Gastroesophageal sphincter (tissue), 4 donors: ENCODE results near the gene C20orf141. TPM values are rescaled to one million over a fixed set of nuclear protein-coding genes. Genes with fewer than 3 reads are reported as not detected.

Experiments used
- ATAC-seq: fragments of 150-250 bp; one replicate; pipeline ENCODE4 v1.9.1; 2016; ENCODE audit warnings: mild to moderate bottlenecking, moderate library complexity
- H3K27ac ChIP-seq, 4 donors: fragments of 200-600 bp; sonication (generic) in 3 of 4; 1 replicate in 3 of 4; 2 replicates in 1 of 4; pipeline ENCODE4 v1.5.1; 2016 to 2019
- H3K27me3 ChIP-seq: fragments of 200-600 bp; sonication (generic); one replicate; pipeline ENCODE4 v1.5.1; 2019
- H3K36me3 ChIP-seq, 2 donors: fragments of 200-600 bp; sonication (generic); one replicate each; pipeline ENCODE4 v1.5.1; 2019; ENCODE audit warnings: control low read depth in 1 of 2
- H3K4me1 ChIP-seq, 3 donors: fragments of 200-600 bp; sonication (generic); 1 replicate in 2 of 3; 2 replicates in 1 of 3; pipeline ENCODE4 v1.5.1; 2016 to 2019; ENCODE audit warnings: control low read depth in 2 of 3
- H3K4me3 ChIP-seq, 2 donors: fragments of 200-600 bp; sonication (generic); one replicate each; pipeline ENCODE4 v1.5.1; 2019; ENCODE audit warnings: mild to moderate bottlenecking in 1 of 2, moderate library complexity in 1 of 2
- H3K9me3 ChIP-seq, 3 donors: fragments of 200-600 bp; sonication (generic); one replicate each; pipeline ENCODE4 v1.5.1; 2017 to 2019; ENCODE audit warnings: control low read depth in 2 of 3
- CTCF ChIP-seq, 4 experiments: fragments of 200-600 bp in 2 of 4; fragments of 450-650 bp in 2 of 4; sonication (generic) in 1 of 4; IDR thresholded peaks; one replicate each; pipeline ENCODE4 v1.5.1; 2017 to 2019; ENCODE audit warnings: antibody characterized with exemption in 4 of 4, mild to moderate bottlenecking in 2 of 4, moderate library complexity in 2 of 4
- EP300 ChIP-seq: sonication (generic); formaldehyde crosslinking; IDR thresholded peaks from one replicate; pipeline ENCODE4 v1.6.1; 2017; ENCODE audit warnings: antibody characterized with exemption, mild to moderate bottlenecking
- POLR2A ChIP-seq, 2 donors: fragments of 450-650 bp; IDR thresholded peaks; one replicate each; pipeline ENCODE4 v1.6.1; 2017; ENCODE audit warnings: antibody characterized with exemption in 2 of 2, mild to moderate bottlenecking in 2 of 2, moderate library complexity in 1 of 2
- POLR2AphosphoS5 ChIP-seq: sonication (generic); formaldehyde crosslinking; IDR thresholded peaks from one replicate; pipeline ENCODE4 v1.6.1; 2017; ENCODE audit warnings: antibody characterized with exemption
- WGBS, 2 donors: methylation state at CpG; one replicate each; pipeline ENCODE4 v1.1.5; 2018; ENCODE audit warnings: low coverage in 1 of 2; 5-methylcytosine and 5-hydroxymethylcytosine counted together
- total RNA-seq, 4 donors: library from RNA; depleted of rRNA; stranded (reverse); fragments of >200 nt; gene quantifications; one replicate each; pipeline ENCODE4 v1.1.0, GENCODE V29; 2016

The C20orf141 gene
- total RNA-seq, 4 donors from 2014 or later = not detected

- Histone ChIP-seq H3K36me3 (no peaks in the 10 kb centered on the region), H3K27ac (no peak overlapping the region), H3K4me3 (no peak overlapping the region), H3K9me3 (no peaks in the 10 kb centered on the region), H3K27me3 (peaks cover 94% of the 10 kb centered on the region), H3K4me1 (peaks cover 0 to 26% (median 7%) of the 10 kb centered on the region in 3 donors)
- 67 to 71% methylated on average over 3 to 4 of the region's 16 CpGs for WGBS, 2 donors
- ATAC-seq = no peak
- TF ChIP-seq EP300 = no peak
- no peak for TF ChIP-seq CTCF (IDR thresholded peaks at IDR 0.05)
- TF ChIP-seq POLR2AphosphoS5 = no peak
- TF ChIP-seq POLR2A (IDR thresholded peaks at IDR 0.05) = no peak
Measured at GRCh38 chr20:2797136-2797983, 17.4 kb upstream of the C20orf141 start.

GRCh38 chr20:2798095-2798805 is 16.5 kb upstream of the C20orf141 start:
- peaks cover 94% of the 10 kb centered on the region for H3K27me3 ChIP-seq

GRCh38 chr20:2798814-2799213 is 16.0 kb upstream of the C20orf141 start:
- TF ChIP-seq POLR2AphosphoS5 = no peak
- no peak for TF ChIP-seq POLR2A (IDR thresholded peaks at IDR 0.05)
- no peak for TF ChIP-seq EP300
- no peak for TF ChIP-seq CTCF (IDR thresholded peaks at IDR 0.05)
- ATAC-seq = no peak
- 56 to 63% methylated on average over 1 to 2 of the region's 6 CpGs for WGBS, 2 donors
- H3K4me1 ChIP-seq = peaks cover 0 to 26% (median 7%) of the 10 kb centered on the region in 3 donors
- no peak overlapping the region for H3K27ac ChIP-seq
- no peak overlapping the region for H3K4me3 ChIP-seq
- peaks cover 94% of the 10 kb centered on the region for H3K27me3 ChIP-seq
- H3K9me3 ChIP-seq = no peaks in the 10 kb centered on the region
- H3K36me3 ChIP-seq = no peaks in the 10 kb centered on the region

More at GRCh38 chr20:2798095-2798805, 16.5 kb upstream of the C20orf141 start:
- no peaks in the 10 kb centered on the region for H3K36me3 ChIP-seq
- ATAC-seq = no peak
- H3K4me1 ChIP-seq = peaks cover 0 to 26% (median 7%) of the 10 kb centered on the region in 3 donors
- H3K9me3 ChIP-seq = no peaks in the 10 kb centered on the region
- H3K27ac ChIP-seq = no peak overlapping the region
- no peak for TF ChIP-seq POLR2A (IDR thresholded peaks at IDR 0.05)
- TF ChIP-seq POLR2AphosphoS5 = no peak
- TF ChIP-seq EP300 = no peak
- no peak for TF ChIP-seq CTCF (IDR thresholded peaks at IDR 0.05)
- H3K4me3 ChIP-seq = no peak overlapping the region
- WGBS, 2 donors = no CpG with 5 or more reads among the region's 19 CpGs

- ATAC-seq = no peak
- peak overlapping the region in 1 of 2 donors; percentile 35 for H3K4me3 ChIP-seq
- WGBS, 2 donors = 32 to 66% methylated on average over 4 to 8 of the region's 9 CpGs
- peaks cover 94% of the 10 kb centered on the region for H3K27me3 ChIP-seq
- no peak overlapping the region for H3K27ac ChIP-seq
- no peaks in the 10 kb centered on the region for H3K36me3 ChIP-seq
- H3K4me1 ChIP-seq = peaks cover 0 to 26% (median 7%) of the 10 kb centered on the region in 3 donors
- H3K9me3 ChIP-seq = no peaks in the 10 kb centered on the region
- TF ChIP-seq EP300 (no peak), CTCF (IDR thresholded peaks at IDR 0.05) (no peak), POLR2A (IDR thresholded peaks at IDR 0.05) (no peak), POLR2AphosphoS5 (no peak)
Measured at GRCh38 chr20:2799271-2799670, 15.5 kb upstream of the C20orf141 start.
